Heart left ventricle (tissue), 16 donors: ENCODE measurements around the gene PRKN. TPM values are rescaled to one million over a fixed set of nuclear protein-coding genes. Genes with fewer than 3 reads are reported as not detected.

Experiments
- ATAC-seq, 4 donors: fragments of 200-7000 bp; cut with Tn5 transposase; one replicate each; pipeline ENCODE4 v1.9.1; 2020 to 2022; ENCODE audit warnings: moderate library complexity in 4 of 4, mild to moderate bottlenecking in 3 of 4, moderate number of reproducible peaks in 1 of 4
- DNase-seq, 5 donors: peaks; one replicate each; pipeline ENCODE4 v3.0.0-alpha.2; 2020
- H3K27ac ChIP-seq, 12 donors: fragments of 200-600 bp; sonication (generic) in 4 of 12; one replicate each; pipeline versions ENCODE4 v1.5.0 to v1.8.0; 2016 to 2022; ENCODE audit warnings: mild to moderate bottlenecking in 2 of 12
- H3K27me3 ChIP-seq, 9 donors: fragments of 200-600 bp; sonication (generic) in 2 of 9; one replicate each; pipeline versions ENCODE4 v1.5.1 to v1.8.0; 2016 to 2022; ENCODE audit warnings: mild to moderate bottlenecking in 3 of 9
- H3K36me3 ChIP-seq, 9 donors: fragments of 200-600 bp; sonication (generic) in 2 of 9; one replicate each; pipeline versions ENCODE4 v1.5.0 to v1.8.0; 2018 to 2022; ENCODE audit warnings: mild to moderate bottlenecking in 2 of 9
- H3K4me1 ChIP-seq, 12 donors: fragments of 200-600 bp; sonication (generic) in 4 of 12; one replicate each; pipeline versions ENCODE4 v1.5.0 to v1.8.0; 2016 to 2022; ENCODE audit warnings: mild to moderate bottlenecking in 3 of 12
- H3K4me3 ChIP-seq, 12 donors: fragments of 200-600 bp; sonication (generic) in 4 of 12; one replicate each; pipeline versions ENCODE4 v1.5.0 to v1.8.0; 2017 to 2022; ENCODE audit warnings: mild to moderate bottlenecking in 9 of 12, moderate library complexity in 4 of 12
- H3K9me3 ChIP-seq, 12 donors: fragments of 200-600 bp; sonication (generic) in 4 of 12; one replicate each; pipeline versions ENCODE4 v1.5.0 to v1.8.0; 2016 to 2022; ENCODE audit warnings: mild to moderate bottlenecking in 1 of 12
- CTCF ChIP-seq, 12 donors: fragments of 200-600 bp; sonication (generic) in 4 of 12; IDR thresholded peaks; one replicate each; pipeline versions ENCODE4 v1.5.0 to v1.8.0; 2018 to 2022; ENCODE audit warnings: antibody characterized with exemption in 12 of 12, mild to moderate bottlenecking in 5 of 12
- POLR2A ChIP-seq, 2 donors: fragments of 450-650 bp; IDR thresholded peaks; one replicate each; pipeline ENCODE4 v1.6.1; 2017; ENCODE audit warnings: antibody characterized with exemption in 2 of 2, mild to moderate bottlenecking in 2 of 2, moderate library complexity in 2 of 2
- WGBS, 4 donors: extraction: QIAGEN DNeasy Blood & Tissue Kit in 2 of 4; methylation state at CpG; one replicate each; pipeline versions ENCODE4 v1.1.5 to v1.1.7; 2013 to 2018; 5-methylcytosine and 5-hydroxymethylcytosine counted together
- intact Hi-C, 10 donors: fragments of 100-400 bp; cut with DNase I; formaldehyde crosslinking; loops; one replicate each; pipeline versions ENCODE4 v1.11.1 to v1.14.2; 2022
- polyA plus RNA-seq, 2 donors: library from polyadenylated mRNA; stranded (reverse); fragments of 200-250 nt; gene quantifications; one replicate each; pipeline ENCODE4 v1.2.3, GENCODE V29; 2013
- total RNA-seq, 9 donors: library from RNA; depleted of rRNA in 2 of 9; stranded (reverse); fragments of >200 nt in 2 of 9; fragmentation: NEBNext Ultra II Directional in 3 of 9; extraction: Animal tissue kit (Norgen Biotek cat#: 25700) in 3 of 9; gene quantifications; one replicate each; pipeline versions ENCODE4 v1.1.0 to v1.2.4, GENCODE V29; 2016 to 2023
- donor health status: ischemic (EF 13 %, LVEDD 7.1; RV severe dilation, severe dysfunction).
- donor health status: healthy with polysubstance abuse.
- donor health status: DM: no; HTN: yes; CAD: no.
- donor health status: DM: no; HTN: no; CAD: no.
- donor health status: ischemic (EF 25% LVEDD 6.9; RV normal size, moderate dysfunction).
- donor health status: ischemic (EF 25% LVEDD 5.7; RV mildly dilated, moderate dysfunction).
- donor health status: healthy.
- donor health status: DM: yes; HTN: yes; CAD: no.
- donor health status: ischemic (EF 35%, LVEDD 5.7; RV mildly dilated, moderate dysfunction).
- donor health status: nonischemic (EF 11% LVEDD 7.7; RV severe dilation, severe dysfunction).
- donor health status: DM: yes; HTN: yes; CAD: no.
- donor health status: PGD.
- donor health status: ischemic (EF 29% LVEDD 5.4; RV normal size, mild dysfunction).
- donor health status: nonischemic (EF 23%, LVEDD 6.1; RV moderate dilation, normal function).

The PRKN gene
- total and polyA plus RNA-seq, 11 donors, result 3.4 to 32.5 (median 21.2) TPM

GRCh38 chr6:161377116-161377515 is 1350.5 kb downstream of the PRKN start:
- TF ChIP-seq POLR2A (IDR thresholded peaks at IDR 0.05) (no peak), CTCF (IDR thresholded peaks at IDR 0.05) (no peak)
- intact Hi-C loops, result loop anchor here in 6 of 10 donors (5.0 to 10.0 kb wide), 5 partner anchors 225 to 862 kb away; no protein-coding TSS in a partner anchor
- Histone ChIP-seq H3K27me3 (no peaks in the 10 kb centered on the region), H3K4me1 (peaks cover 0 to 12% (median 0%) of the 10 kb centered on the region in 12 donors), H3K9me3 (no peaks in the 10 kb centered on the region), H3K27ac (no peak overlapping the region), H3K4me3 (no peak overlapping the region), H3K36me3 (no peaks in the 10 kb centered on the region)
- whole genome bisulfite sequencing, 4 donors, result 93 to 96% (median 95%) methylated on average over 13 of the region's 13 CpGs
- no peak for ATAC-seq
- DNase-seq, result no peak

- H3K4me1 ChIP-seq, result peaks cover 0 to 12% (median 0%) of the 10 kb centered on the region in 12 donors
- no peaks in the 10 kb centered on the region for H3K36me3 ChIP-seq
- H3K4me3 ChIP-seq, result no peak overlapping the region
- H3K27ac ChIP-seq, result no peak overlapping the region
- no peak for DNase-seq
- H3K27me3 ChIP-seq, result no peaks in the 10 kb centered on the region
- 90 to 93% (median 91%) methylated on average over 11 of the region's 11 CpGs for WGBS, 4 donors
- TF ChIP-seq POLR2A (IDR thresholded peaks at IDR 0.05), result no peak
- TF ChIP-seq CTCF (IDR thresholded peaks at IDR 0.05), result no peak
- no peaks in the 10 kb centered on the region for H3K9me3 ChIP-seq
- ATAC-seq, result no peak
- intact Hi-C loops, result loop anchor here in 6 of 10 donors (5.0 to 10.0 kb wide), 5 partner anchors 224 to 862 kb away; no protein-coding TSS in a partner anchor
Observed at GRCh38 chr6:161376367-161376766, 1351.2 kb downstream of the PRKN start.

GRCh38 chr6:161374971-161375873 is 1352.3 kb downstream of the PRKN start:
- no peaks in the 10 kb centered on the region for H3K36me3 ChIP-seq
- 50 to 65% (median 53%) methylated on average over 26 to 32 of the region's 32 CpGs for WGBS, 4 donors
- H3K4me1 ChIP-seq, result peaks cover 0 to 12% (median 0%) of the 10 kb centered on the region in 12 donors
- peak in 3 of 4 donors; percentile 49 to 65 (median 64) for ATAC-seq
- intact Hi-C loops, result loop anchor here (1.0 to 10.0 kb wide), 11 partner anchors 223 to 860 kb away; no protein-coding TSS in a partner anchor
- no peak for TF ChIP-seq CTCF (IDR thresholded peaks at IDR 0.05)
- no peak for TF ChIP-seq POLR2A (IDR thresholded peaks at IDR 0.05)
- peak overlapping the region in 1 of 12 donors; percentile 70 for H3K27ac ChIP-seq
- no peaks in the 10 kb centered on the region for H3K27me3 ChIP-seq
- peak; percentile 35 to 76 (median 59) for DNase-seq
- H3K4me3 ChIP-seq, result peak overlapping the region in 1 of 12 donors; percentile 30
- no peaks in the 10 kb centered on the region for H3K9me3 ChIP-seq

- Histone ChIP-seq H3K4me1 (peaks cover 0 to 12% (median 0%) of the 10 kb centered on the region in 12 donors), H3K27me3 (no peaks in the 10 kb centered on the region), H3K4me3 (no peak overlapping the region), H3K9me3 (no peaks in the 10 kb centered on the region), H3K36me3 (no peaks in the 10 kb centered on the region), H3K27ac (no peak overlapping the region)
- intact Hi-C loops, result loop anchor here (1.0 to 10.0 kb wide), 13 partner anchors 221 to 859 kb away; no protein-coding TSS in a partner anchor
- ATAC-seq (peak in 3 of 4 donors; percentile 31 to 50 (median 46)), DNase-seq (peak in 4 of 5 donors; percentile 33 to 77 (median 48))
- TF ChIP-seq CTCF (IDR thresholded peaks at IDR 0.05), result peak in 11 of 12 donors; percentile 87 to 99 (median 96)
- TF ChIP-seq POLR2A (IDR thresholded peaks at IDR 0.05), result no peak
- 34 to 37% (median 35%) methylated on average over 15 of the region's 15 CpGs for WGBS, 4 donors
Observed at GRCh38 chr6:161373905-161374451, 1353.6 kb downstream of the PRKN start.
